Measurements from ENCODE around the gene NABP2.

The NABP2 gene

DNA sequence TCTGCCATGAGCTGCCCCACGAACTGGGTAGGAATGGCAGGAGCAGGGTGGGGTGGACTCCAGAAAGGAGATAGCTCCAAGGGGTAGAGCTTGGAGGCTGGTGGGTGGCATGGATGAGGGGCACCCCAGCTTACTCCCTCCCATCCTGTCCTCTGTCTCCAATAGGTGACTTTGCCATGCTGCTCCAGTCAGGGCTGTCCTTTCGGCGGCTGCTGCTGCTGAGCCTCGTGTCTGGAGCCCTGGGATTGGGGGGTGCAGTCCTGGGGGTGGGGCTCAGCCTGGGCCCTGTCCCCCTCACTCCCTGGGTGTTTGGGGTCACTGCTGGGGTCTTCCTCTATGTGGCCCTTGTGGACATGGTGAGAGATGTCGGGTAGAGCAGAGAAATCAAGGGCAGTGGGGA, 12.8 kb downstream of the NABP2 start:
- intact Hi-C loops (cut with DNase I): no loop called here
- no peak for DNase-seq

DNA sequence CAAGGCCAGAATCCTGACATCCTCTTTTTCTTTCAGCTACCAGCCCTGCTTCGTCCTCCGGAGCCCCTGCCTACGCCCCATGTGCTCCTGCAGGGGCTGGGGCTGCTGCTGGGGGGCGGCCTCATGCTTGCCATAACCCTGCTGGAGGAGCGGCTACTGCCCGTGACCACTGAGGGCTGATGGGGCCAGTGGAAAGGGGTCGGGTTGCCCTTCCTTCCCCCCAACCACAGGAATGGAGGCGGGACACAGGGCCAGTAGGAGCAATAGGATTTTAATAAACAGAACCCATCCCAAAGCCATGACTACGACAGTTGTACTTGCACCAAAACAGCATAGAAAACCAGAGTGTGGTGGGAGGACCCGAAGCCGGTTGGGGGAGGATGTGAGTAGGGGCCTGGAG, 13.4 kb downstream of the NABP2 start:
- intact Hi-C loops (cut with DNase I): no loop called here

DNA sequence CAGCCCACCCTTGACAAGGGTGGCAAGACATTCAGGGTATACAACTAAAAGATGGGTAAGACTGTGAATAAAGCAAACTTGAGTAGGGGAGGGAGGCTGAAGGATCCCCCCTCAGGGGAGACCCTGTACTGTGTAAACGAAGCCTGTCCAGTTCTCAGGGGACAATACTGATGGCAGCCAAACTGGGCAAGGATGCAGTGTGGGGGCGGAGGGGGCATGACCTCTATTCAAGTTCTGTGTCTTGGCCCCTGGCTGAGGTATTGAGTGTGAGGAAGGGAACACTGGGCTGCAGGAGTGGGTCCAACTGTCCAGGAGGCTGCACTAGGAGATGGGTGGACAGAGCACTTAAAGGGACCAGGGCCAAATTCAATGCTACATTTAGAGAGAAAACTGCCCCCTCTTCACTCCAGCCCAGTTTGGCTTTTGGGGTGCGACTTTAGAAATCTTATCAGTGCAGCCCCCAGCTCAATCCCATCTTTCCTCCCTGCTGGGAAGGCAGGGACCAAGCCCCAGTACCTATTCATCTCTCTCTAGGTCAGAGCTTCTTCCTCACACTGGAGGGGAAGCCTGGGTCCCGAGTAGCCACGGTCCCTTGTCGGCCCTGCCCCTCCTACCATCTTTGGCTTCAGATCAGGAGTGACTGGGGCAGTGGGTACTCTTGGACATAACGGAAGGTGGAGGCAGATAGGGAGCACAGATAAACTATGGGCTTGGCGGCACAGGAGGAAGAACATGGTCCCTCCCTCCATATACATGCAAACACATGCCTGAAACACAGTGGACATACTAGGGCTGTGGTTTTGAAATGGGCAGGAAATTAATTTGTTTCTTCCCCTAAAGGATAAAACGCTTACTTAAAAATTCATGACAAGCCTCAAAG, 17.5 kb downstream of the NABP2 start:
- intact Hi-C loops (cut with DNase I): no loop called here
- no peak for DNase-seq

More for the DNA sequence above, 13.4 kb downstream of the NABP2 start:
- no peak for DNase-seq

DNA sequence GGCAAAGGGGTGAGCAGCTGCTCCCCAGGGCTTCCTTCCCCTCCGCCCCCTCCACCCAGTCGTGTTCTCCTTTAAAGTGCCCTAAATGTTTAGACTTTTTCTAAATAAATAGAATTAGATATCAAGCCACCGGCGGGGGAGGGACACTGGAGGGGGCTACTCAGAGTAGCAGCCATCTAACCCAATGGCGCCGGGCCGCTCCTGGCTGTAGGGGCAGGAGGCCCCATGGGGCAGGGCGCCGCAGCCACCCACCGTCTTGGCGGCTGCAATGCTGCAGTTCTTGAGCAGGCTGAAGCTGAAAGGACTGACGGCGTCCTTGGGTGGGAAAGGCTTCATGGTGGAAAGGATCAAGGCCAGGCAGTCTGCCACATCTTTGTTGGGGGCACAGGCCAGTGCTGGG, 18.8 kb downstream of the NABP2 start:
- intact Hi-C loops (cut with DNase I): no loop called here
- no peak for DNase-seq

DNA sequence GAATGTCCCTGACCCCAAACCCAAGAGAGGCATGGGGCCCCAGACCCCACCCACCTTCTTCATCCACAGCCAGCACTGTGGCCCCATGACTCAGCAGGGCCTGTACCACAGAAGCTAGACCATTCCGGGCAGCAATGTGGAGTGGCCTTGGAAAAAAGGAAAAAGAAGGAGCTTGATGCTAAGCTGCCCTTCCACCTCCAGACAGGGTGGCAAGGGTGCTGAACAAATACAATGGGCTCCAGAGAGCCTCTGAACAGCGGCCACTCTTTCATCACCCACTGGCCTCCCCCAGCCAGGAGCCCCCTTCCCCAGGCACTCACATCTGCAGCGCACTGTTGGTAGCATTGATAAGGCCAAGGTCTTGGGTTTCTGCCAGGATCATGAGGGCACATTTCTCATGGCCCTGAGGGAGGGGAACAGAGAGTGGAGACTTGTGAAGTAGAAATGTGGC, 19.6 kb downstream of the NABP2 start:
- intact Hi-C loops (cut with DNase I): no loop called here
- DNase-seq: no peak

DNA sequence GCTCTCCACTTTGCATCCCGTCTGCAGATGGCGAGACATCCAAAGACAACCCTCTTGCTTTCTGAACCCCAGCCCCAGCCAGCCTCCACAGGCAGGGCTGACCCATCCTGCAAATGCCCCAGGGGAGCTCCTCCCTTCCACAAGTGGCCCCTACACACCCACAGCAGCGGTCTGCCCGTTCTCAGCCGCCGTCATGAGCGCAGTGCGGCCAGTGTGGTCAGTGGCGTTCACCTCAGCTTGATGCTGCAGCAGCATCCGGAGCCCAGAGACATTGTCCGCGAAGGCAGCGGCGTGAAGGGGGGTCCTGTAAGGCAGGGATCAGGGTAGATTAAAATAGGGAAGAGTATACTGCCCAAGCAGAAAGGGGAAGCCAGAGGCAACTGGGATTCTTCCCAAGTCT, 20.4 kb downstream of the NABP2 start:
- intact Hi-C loops (cut with DNase I): no loop called here
- no peak for DNase-seq

DNA sequence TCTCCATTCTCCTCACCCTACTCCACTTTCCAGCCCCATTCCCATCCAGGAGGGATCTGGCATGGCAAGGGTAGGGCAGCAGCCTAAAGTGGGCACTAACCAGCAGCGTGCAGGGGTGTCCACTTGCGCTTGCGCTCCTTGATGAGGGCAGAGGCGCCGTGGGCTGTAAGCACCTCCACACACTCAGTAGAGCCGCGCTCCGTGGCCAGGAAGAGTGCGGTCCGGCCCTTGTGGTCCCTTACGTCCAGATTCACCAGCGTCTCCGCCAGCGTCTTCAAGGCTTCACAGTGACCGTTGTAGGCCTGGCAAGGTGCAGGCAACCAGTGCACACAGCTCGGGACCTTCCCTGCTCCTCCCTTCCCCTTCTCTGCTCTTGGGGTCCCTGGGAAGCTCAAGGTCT, 23.8 kb downstream of the NABP2 start:
- no peak for DNase-seq
- intact Hi-C loops (cut with DNase I): no loop called here

DNA sequence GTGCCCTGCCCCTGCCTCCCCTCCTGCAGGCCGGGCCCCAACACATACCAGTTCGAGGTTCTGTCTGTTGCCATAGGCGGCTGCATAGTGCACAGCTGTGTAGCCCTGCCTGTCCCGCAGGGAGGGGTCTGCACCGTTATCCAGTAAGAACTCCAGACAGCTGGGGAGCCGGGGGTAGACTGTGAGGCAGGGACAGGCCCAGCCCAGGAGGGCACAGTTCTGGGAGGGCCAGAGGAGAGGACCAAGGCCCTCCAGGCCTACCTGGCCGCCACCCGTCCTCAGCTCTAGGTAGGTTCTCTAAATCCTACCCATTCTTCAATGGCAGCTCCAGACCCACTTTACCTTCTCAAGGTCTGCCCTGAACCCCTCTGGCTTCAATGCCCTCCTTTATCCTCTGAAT, 24.6 kb downstream of the NABP2 start:
- intact Hi-C loops (cut with DNase I): no loop called here
- DNase-seq: no peak

DNA sequence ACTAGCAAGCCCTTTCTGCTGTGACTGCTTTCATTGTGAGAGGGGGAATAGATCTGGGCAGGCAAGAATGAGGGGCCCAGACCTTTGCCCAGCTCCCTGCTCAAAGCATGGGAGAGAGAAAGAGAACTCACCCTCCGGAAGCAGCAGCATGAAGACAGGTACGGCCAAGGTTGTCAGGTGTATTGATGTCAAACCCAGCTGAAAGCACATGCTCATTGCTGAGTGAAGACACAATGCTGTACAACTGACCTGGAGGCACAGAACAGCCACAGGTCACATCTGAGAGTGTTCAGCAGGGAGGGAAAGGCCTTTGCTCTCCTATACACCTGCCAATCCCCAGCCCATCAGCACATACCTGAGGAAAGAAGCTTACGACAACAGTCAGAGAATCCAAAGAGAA, 28.5 kb downstream of the NABP2 start:
- intact Hi-C loops (cut with DNase I): no loop called here
- no peak for DNase-seq

DNA sequence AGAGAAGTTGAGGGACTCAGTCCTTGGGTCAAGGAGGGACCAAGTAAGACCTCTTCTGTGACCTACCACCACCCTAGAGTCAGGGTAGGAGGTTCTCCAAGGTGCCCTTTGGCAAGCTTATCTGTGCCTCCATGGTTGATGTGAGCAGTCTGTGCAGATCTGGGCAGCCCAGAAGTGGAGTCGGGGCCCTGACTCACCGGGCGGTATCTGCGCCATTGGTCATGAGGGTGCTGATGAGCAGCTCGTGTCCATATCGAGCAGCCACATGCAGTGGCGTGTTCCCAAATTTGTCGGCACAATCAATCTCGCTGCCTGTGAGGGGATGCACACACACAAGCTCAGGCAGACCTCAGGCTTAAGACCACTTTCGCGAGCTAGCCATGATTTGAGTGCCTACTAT, 28.9 kb downstream of the NABP2 start:
- DNase-seq: no peak
- intact Hi-C loops (cut with DNase I): no loop called here

DNA sequence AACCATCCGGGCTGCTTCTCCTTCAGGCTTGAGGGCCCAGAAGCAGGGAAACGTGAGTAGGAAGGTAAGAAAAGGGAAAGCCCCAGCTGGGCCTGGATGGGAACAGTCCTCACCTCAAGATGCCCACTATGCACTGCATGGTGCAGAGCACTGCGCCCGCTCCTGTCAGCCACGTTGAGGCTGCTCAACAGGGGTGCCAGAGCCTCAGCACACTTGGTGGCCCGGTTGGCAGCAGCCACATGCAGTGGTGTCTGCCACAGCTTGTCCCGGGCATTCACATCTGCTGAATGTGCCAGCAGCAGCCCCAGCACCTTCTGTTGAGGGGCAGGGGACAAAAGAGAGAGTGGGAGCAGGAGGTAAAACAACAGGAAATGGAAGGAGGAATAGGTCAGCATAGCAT, 31.5 kb downstream of the NABP2 start:
- peak in 1 of 10 donors; percentile 75 for DNase-seq
- intact Hi-C loops (cut with DNase I): loop anchor here (5.0 kb wide), 1 partner anchor 33 kb away; the partner anchor contains the start of genes NABP2 and RNF41

DNA sequence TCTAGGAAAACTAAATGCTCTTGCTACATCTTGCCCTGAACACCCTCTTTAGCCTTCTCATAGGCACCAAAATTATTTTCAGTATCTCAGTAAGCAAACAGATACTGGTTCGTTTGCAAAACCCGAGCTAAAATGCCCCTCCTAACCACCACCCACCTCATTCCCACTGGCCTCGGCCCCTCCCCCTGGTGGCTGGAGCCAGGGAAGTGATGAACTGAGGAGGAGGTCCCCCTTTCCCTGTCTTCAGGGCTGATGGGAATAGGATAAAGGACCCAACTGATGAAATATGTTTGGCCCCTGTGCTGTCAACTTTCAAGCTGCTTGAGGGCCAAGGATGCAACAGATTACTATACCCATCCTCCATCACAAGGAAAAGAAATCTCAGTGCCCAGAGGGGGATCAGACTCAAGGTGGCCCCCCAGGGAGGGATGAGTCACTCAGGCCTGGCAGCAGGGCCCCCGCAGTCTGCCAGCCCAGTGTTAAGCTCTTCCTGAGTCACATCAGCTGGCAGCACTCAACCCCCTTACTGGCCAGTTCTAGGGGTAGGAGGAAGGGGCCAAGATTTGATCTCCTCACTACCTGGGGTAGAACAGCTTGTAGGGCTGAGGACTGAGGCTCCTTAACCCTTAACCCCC, 32.3 kb downstream of the NABP2 start:
- intact Hi-C loops (cut with DNase I): loop anchor here (5.0 kb wide), 1 partner anchor 34 kb away; the partner anchor contains the start of genes NABP2 and RNF41
- peak in 1 of 10 donors; percentile 80 for DNase-seq

DNA sequence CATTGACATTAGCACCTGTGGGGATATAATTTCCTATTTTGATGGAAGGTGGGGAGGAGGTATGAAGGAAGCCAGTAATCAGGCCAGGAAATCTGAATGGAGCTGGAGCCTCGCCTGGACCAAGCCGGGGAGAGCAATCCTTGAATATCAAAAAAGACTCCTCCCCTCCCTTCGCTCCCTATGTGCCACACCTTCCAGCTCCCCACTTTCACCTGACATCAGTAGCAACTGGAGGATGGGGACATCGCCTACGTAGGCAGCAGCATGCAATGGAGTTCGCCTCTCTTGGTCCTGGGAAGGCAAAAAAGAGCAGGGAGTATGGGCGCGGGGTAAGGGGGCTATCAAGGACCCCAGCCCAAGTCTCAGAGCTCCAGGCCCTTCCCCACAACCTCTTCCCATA, 32.9 kb downstream of the NABP2 start:
- DNase-seq: peak in 1 of 10 donors; percentile 17
- intact Hi-C loops (cut with DNase I): loop anchor here (5.0 kb wide), 1 partner anchor 35 kb away; the partner anchor contains the start of genes NABP2 and RNF41

DNA sequence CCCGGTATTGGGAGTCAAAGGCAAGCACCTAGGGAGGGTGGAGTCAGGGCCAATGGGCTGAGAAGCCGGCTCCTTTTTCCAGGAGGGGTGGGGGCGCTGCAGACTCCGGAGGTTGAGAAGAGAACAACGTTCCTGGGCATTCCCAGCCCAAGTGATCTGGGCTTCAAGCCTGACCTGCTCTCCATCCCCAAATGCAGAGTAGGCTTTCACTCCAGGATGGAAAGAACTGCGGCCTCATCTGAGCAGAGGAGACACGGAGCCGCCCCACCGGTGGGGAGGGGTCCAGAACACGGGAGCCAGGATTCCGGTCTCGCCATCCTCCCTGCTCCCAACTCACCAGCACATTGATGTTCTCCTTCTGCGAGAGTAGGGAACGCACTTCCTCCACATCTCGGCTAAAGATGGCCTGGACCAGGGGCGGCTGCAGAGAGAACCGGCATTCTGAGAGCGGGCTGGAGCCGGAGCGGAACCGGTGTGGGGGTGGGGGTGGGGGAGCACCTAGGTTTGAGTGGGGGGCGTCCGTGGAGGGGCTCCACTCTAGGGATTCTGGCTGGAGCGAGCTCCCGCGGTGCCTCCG, 33.4 kb downstream of the NABP2 start:
- intact Hi-C loops (cut with DNase I): loop anchor here (2.0 to 5.0 kb wide), 3 partner anchors 35 to 139 kb away; partner anchors contain the start of genes NABP2, RNF41 and ZC3H10
- peak in 4 of 10 donors; percentile 11 to 79 (median 26) for DNase-seq

DNA sequence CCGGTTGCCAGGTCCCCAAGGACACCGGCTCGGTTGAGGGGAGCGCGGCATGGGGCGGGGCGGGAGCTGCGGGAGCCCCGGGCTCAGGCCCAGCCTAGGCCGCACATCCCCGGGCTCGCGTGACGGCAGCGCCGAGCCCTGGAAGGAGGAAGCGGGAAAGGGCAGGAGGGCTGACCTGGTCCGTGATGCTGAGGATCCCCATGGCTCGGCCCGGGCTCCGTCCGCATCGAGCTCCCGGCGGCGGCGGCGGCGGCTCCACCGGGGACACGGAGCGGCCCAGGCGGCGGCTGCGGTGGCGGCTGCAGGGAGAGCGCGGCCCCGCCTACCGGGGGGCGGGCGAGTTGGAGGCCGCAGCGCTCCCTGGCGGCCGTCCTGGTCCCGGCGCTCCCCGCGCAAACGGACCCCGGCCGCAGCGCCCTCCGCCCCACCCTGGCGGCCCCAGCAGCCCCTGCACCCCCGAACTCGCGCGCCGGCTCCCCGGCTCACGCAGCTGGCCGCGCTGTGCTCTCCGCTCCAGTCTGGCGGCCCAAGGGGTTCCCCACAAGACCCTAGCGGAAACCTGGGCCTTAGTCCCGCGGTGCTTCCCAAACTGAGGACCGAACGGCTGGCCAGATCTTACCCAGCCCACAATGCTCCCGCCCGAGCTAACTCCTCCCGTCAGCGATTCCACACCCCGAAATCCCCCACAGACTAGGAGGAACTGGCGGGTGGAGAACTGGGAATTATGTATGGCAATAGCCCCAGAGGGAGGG, 34.1 kb downstream of the NABP2 start, which contains the start of gene ANKRD52:
ANKRD52 (minus strand) TSS at position 317 of the 752 bp plus-strand sequence; CDS start at position 202, 115 bp downstream.
- DNase-seq: peak; percentile 53 to 96 (median 70)
- intact Hi-C loops (cut with DNase I): loop anchor here (2.0 to 5.0 kb wide), 3 partner anchors 36 to 139 kb away; partner anchors contain the start of genes NABP2, RNF41 and ZC3H10

DNA sequence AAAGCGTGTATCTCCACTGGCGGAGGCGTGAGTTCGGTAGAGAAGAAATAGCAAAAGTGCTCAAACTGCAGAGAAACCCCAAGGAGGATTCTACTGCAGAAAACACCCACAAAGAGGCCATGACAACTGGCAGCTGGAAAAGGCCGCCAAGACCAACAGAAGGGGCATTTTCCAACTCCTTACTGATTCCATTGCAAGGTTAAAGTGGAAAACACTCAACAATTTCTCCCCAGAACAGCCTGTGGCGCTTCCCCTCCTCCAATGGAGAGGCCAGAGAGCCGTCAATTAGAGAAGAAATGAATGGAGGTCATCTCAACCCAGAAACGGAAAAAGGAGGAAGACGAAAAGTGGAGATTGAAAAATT, 34.7 kb downstream of the NABP2 start:
- DNase-seq: no peak
- intact Hi-C loops (cut with DNase I): loop anchor here (2.0 to 5.0 kb wide), 3 partner anchors 37 to 140 kb away; partner anchors contain the start of genes NABP2, RNF41 and ZC3H10

DNA sequence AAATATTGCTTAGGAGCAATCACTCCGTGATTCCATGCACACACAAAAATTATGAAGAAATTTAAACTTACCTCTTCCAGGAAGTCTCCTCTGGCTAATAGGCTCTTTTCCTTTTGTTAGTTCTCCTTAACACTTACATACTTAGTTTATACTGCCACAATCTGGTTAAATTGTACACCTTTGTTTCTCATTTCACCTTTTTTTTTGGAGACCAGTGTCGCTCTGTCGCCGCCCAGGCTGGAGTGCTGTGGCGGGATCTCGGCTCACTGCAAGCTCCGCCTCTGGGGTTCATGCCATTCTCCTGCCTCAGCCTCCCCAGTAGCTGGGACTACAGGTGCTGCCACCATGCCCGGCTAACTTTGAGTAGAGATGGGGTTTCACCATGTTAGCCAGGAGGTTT, 36.2 kb downstream of the NABP2 start:
- intact Hi-C loops (cut with DNase I): no loop called here
- peak in 1 of 10 donors; percentile 59 for DNase-seq

DNA sequence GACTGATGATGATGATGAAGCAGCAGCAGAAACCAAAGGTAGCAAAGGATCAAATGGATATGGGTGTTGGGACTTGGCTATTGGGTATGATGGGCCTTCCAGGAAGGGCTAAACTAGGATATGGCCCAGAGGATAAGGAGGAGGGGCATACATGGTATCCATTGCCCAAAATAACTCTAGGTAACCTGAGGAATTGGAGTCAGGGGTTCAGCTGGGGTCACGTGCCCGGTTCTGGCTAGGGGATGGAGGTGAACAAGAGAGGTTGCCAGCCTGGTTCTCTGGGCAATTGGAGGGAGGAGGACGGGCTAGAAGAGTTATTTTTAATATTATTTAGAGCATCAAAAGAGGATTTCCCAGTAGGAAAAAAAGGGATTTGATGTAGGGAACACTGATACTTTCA, 36.8 kb downstream of the NABP2 start:
- intact Hi-C loops (cut with DNase I): no loop called here
- DNase-seq: peak in 1 of 10 donors; percentile 25

DNA sequence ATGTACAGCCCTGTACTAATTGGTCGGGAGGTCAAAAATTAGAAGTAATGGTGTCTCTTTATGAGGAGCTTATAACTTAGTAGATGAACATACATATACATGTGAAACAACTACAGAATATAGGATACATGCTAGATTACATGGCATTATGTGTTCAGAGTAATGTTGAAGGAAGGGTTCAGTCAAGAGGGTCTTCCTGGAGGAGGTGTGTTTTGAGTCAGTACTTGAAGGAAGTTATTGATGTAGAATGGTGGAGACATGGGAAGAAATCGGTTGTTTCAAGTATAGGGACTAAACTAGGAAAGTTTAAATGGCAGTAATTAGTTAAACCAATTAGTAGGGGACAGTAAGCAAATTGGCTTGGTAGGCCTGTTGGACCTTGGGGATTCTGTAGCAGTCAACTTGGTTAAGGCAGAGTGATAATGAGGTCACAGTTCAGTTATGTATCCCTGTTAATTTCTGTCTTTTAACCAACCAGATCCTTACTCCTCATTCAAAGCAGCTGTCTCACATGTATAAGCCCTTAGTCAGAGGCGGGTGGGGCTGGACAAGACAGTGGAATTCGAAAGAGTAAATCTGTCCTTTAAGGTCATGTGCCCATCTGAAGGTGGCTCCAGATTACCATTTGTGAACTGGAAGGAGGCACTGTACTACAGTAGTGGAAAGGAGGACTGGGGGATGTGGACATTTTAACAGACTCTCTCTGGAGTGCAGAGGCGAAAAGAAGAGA, 37.5 kb downstream of the NABP2 start:
- DNase-seq: no peak
- intact Hi-C loops (cut with DNase I): no loop called here

Measured in posterior cingulate gyrus (tissue), 11 donors.